Type B pancreatic cell (in vitro differentiated cells): ENCODE data around the gene RRP8. TPM values are rescaled to one million over a fixed set of nuclear protein-coding genes. Genes with fewer than 3 reads are reported as not detected.

ENCODE experiments used
- DNase-seq: peaks from one replicate; pipeline ENCODE4 v3.0.0; 2021; ENCODE audit warnings: mixed read lengths; ENCODE audit not compliant: unreplicated experiment; ENCODE audit errors: extremely low spot score
- H3K27ac Mint-ChIP-seq: 2 replicates; pipeline ENCODE4 v1.8.0; 2021; ENCODE audit warnings: mild to moderate bottlenecking, mixed read lengths
- H3K27me3 Mint-ChIP-seq: 2 replicates; pipeline ENCODE4 v1.8.0; 2021; ENCODE audit warnings: mixed read lengths
- H3K36me3 Mint-ChIP-seq: 2 replicates; pipeline ENCODE4 v1.8.0; 2021; ENCODE audit warnings: mixed read lengths
- H3K4me1 Mint-ChIP-seq: one replicate; pipeline ENCODE4 v1.8.0; 2021; ENCODE audit warnings: mixed read lengths; ENCODE audit not compliant: unreplicated experiment
- H3K4me3 Mint-ChIP-seq: 2 replicates; pipeline ENCODE4 v1.8.0; 2021; ENCODE audit warnings: mild to moderate bottlenecking, mixed read lengths
- H3K9me3 Mint-ChIP-seq: 2 replicates; pipeline ENCODE4 v1.8.0; 2021; ENCODE audit warnings: mixed read lengths
- CTCF ChIP-seq: fragments of 200-600 bp; sonication (generic); conservative IDR thresholded peaks from 2 replicates; pipeline ENCODE4 v1.5.0; 2021; ENCODE audit warnings: antibody characterized with exemption, mild to moderate bottlenecking
- total RNA-seq: library from RNA; stranded (reverse); gene quantifications from 2 replicates; pipeline ENCODE4 v1.2.1, GENCODE V29; 2021; ENCODE audit warnings: low replicate concordance

RRP8 gene
- total RNA-seq, 1 donor from 2014 or later = 23.5 TPM

- peaks cover 8% of the 10 kb centered on the region for H3K4me1 Mint-ChIP-seq
- peak overlapping the region; percentile 47 for H3K4me3 Mint-ChIP-seq
- H3K27ac Mint-ChIP-seq = no peak overlapping the region
- H3K9me3 Mint-ChIP-seq = no peaks in the 10 kb centered on the region
- peaks cover 9% of the 10 kb centered on the region for H3K36me3 Mint-ChIP-seq
- peaks cover 22% of the 10 kb centered on the region for H3K27me3 Mint-ChIP-seq
- peak; percentile 52 for DNase-seq
- TF ChIP-seq CTCF = no peak
These were observed 28.0 kb upstream of the RRP8 start for GRCh38 chr11:6631361-6631890.

GRCh38 chr11:6630632-6631291, 27.3 kb upstream of the RRP8 start:
- Mint-ChIP-seq H3K4me1 (peaks cover 8% of the 10 kb centered on the region), H3K9me3 (no peaks in the 10 kb centered on the region), H3K4me3 (peak overlapping the region; percentile 14), H3K27ac (no peak overlapping the region), H3K27me3 (peaks cover 22% of the 10 kb centered on the region), H3K36me3 (peaks cover 9% of the 10 kb centered on the region)
- no peak for TF ChIP-seq CTCF
- DNase-seq = peak; percentile 64

GRCh38 chr11:6629892-6630631, 26.6 kb upstream of the RRP8 start:
- Mint-ChIP-seq H3K27ac (no peak overlapping the region), H3K4me1 (peaks cover 3% of the 10 kb centered on the region), H3K27me3 (peaks cover 22% of the 10 kb centered on the region), H3K36me3 (peaks cover 9% of the 10 kb centered on the region), H3K9me3 (no peaks in the 10 kb centered on the region), H3K4me3 (no peak overlapping the region)
- DNase-seq = peak; percentile 72
- no peak for TF ChIP-seq CTCF

- H3K27ac Mint-ChIP-seq = no peak overlapping the region
- TF ChIP-seq CTCF = no peak
These were observed 26.1 kb upstream of the RRP8 start for GRCh38 chr11:6629573-6629891.

GRCh38 chr11:6628526-6628925, 25.1 kb upstream of the RRP8 start:
- Mint-ChIP-seq H3K27ac (no peak overlapping the region), H3K4me1 (no peaks in the 10 kb centered on the region), H3K9me3 (no peaks in the 10 kb centered on the region), H3K4me3 (no peak overlapping the region), H3K27me3 (peaks cover 22% of the 10 kb centered on the region), H3K36me3 (peaks cover 15% of the 10 kb centered on the region)
- DNase-seq = peak; percentile 32
- no peak for TF ChIP-seq CTCF

More at GRCh38 chr11:6629573-6629891, 26.1 kb upstream of the RRP8 start:
- Mint-ChIP-seq H3K4me3 (no peak overlapping the region), H3K9me3 (no peaks in the 10 kb centered on the region), H3K36me3 (peaks cover 10% of the 10 kb centered on the region), H3K4me1 (no peaks in the 10 kb centered on the region), H3K27me3 (peaks cover 22% of the 10 kb centered on the region)
- no peak for DNase-seq
